ENCODE measurements around the gene UNK. TPM values are rescaled to one million over a fixed set of nuclear protein-coding genes. Genes with fewer than 3 reads are reported as not detected.

UNK gene
- total and polyA plus RNA-seq, 2 of the 13 experiments (the other 11 are each of a cell fraction or from before 2014, with no cell fraction given), result 31.6 to 33.0 TPM

GRCh38 chr17:75869282-75870141 is 84.9 kb downstream of the UNK start (continued):
- 0 out of 2 replicates have a peak, but pooled peaks have one; percentile 29 for TF ChIP-seq HNF1A (IDR thresholded peaks at IDR 0.05; ENCODE audit: low read depth)
- TF ChIP-seq HNF1A (CRISPR knock-in tag; IDR thresholded peaks at IDR 0.05; ENCODE audit: borderline replicate concordance), result peak; percentile 72
- peak; percentile 16; the same call in 1 of the 2 replicates for TF ChIP-seq KAT7 (CRISPR knock-in tag; IDR thresholded peaks at IDR 0.05; ENCODE audit: borderline replicate concordance)
- no peak for TF ChIP-seq ATAD3A (CRISPR knock-in tag; IDR thresholded peaks at IDR 0.05)
- TF ChIP-seq, protein P1, sequence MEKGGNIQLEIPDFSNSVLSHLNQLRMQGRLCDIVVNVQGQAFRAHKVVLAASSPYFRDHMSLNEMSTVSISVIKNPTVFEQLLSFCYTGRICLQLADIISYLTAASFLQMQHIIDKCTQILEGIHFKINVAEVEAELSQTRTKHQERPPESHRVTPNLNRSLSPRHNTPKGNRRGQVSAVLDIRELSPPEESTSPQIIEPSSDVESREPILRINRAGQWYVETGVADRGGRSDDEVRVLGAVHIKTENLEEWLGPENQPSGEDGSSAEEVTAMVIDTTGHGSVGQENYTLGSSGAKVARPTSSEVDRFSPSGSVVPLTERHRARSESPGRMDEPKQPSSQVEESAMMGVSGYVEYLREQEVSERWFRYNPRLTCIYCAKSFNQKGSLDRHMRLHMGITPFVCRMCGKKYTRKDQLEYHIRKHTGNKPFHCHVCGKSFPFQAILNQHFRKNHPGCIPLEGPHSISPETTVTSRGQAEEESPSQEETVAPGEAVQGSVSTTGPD (CRISPR knock-in tag; IDR thresholded peaks at IDR 0.05), result peak; percentile 100
- TF ChIP-seq, protein P2, sequence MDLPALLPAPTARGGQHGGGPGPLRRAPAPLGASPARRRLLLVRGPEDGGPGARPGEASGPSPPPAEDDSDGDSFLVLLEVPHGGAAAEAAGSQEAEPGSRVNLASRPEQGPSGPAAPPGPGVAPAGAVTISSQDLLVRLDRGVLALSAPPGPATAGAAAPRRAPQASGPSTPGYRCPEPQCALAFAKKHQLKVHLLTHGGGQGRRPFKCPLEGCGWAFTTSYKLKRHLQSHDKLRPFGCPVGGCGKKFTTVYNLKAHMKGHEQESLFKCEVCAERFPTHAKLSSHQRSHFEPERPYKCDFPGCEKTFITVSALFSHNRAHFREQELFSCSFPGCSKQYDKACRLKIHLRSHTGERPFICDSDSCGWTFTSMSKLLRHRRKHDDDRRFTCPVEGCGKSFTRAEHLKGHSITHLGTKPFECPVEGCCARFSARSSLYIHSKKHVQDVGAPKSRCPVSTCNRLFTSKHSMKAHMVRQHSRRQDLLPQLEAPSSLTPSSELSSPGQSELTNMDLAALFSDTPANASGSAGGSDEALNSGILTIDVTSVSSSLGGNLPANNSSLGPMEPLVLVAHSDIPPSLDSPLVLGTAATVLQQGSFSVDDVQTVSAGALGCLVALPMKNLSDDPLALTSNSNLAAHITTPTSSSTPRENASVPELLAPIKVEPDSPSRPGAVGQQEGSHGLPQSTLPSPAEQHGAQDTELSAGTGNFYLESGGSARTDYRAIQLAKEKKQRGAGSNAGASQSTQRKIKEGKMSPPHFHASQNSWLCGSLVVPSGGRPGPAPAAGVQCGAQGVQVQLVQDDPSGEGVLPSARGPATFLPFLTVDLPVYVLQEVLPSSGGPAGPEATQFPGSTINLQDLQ (CRISPR knock-in tag; IDR thresholded peaks at IDR 0.05), result 0 out of 2 replicates have a peak, but pooled peaks have one; percentile 20
- TF ChIP-seq, protein P3, sequence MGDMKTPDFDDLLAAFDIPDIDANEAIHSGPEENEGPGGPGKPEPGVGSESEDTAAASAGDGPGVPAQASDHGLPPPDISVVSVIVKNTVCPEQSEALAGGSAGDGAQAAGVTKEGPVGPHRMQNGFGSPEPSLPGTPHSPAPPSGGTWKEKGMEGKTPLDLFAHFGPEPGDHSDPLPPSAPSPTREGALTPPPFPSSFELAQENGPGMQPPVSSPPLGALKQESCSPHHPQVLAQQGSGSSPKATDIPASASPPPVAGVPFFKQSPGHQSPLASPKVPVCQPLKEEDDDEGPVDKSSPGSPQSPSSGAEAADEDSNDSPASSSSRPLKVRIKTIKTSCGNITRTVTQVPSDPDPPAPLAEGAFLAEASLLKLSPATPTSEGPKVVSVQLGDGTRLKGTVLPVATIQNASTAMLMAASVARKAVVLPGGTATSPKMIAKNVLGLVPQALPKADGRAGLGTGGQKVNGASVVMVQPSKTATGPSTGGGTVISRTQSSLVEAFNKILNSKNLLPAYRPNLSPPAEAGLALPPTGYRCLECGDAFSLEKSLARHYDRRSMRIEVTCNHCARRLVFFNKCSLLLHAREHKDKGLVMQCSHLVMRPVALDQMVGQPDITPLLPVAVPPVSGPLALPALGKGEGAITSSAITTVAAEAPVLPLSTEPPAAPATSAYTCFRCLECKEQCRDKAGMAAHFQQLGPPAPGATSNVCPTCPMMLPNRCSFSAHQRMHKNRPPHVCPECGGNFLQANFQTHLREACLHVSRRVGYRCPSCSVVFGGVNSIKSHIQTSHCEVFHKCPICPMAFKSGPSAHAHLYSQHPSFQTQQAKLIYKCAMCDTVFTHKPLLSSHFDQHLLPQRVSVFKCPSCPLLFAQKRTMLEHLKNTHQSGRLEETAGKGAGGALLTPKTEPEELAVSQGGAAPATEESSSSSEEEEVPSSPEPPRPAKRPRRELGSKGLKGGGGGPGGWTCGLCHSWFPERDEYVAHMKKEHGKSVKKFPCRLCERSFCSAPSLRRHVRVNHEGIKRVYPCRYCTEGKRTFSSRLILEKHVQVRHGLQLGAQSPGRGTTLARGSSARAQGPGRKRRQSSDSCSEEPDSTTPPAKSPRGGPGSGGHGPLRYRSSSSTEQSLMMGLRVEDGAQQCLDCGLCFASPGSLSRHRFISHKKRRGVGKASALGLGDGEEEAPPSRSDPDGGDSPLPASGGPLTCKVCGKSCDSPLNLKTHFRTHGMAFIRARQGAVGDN (CRISPR knock-in tag; IDR thresholded peaks at IDR 0.05), result peak; percentile 90
- peak; percentile 68; the same call in 1 of the 2 replicates for TF ChIP-seq NFIC (IDR thresholded peaks at IDR 0.05; ENCODE audit: low read length)
- peak; percentile 19; the same call in 1 of the 2 replicates for TF ChIP-seq GATA4 (IDR thresholded peaks at IDR 0.05; ENCODE audit: borderline replicate concordance, low read depth)
- peak; percentile 70 for TF ChIP-seq SIX1 (CRISPR knock-in tag; IDR thresholded peaks at IDR 0.05; ENCODE audit: borderline replicate concordance)
- TF ChIP-seq, protein P4, sequence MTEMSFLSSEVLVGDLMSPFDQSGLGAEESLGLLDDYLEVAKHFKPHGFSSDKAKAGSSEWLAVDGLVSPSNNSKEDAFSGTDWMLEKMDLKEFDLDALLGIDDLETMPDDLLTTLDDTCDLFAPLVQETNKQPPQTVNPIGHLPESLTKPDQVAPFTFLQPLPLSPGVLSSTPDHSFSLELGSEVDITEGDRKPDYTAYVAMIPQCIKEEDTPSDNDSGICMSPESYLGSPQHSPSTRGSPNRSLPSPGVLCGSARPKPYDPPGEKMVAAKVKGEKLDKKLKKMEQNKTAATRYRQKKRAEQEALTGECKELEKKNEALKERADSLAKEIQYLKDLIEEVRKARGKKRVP (CRISPR knock-in tag; IDR thresholded peaks at IDR 0.05), result peak; percentile 45 to 99; a peak in 3 of 4 replicates

Data from HepG2 (cell line).